Stimulated activated CD4-positive, alpha-beta T cell treated with anti-CD3 and anti-CD28 coated beads, Interleukin-2, amount 100 ng/mL, for 4 hours (primary cell): ENCODE results near the gene UBE2R2.

Experiments
- DNase-seq: peaks from one replicate; pipeline ENCODE4 v3.0.0-alpha.2; 2020; ENCODE audit warnings: low read depth

Gene UBE2R2

DNA sequence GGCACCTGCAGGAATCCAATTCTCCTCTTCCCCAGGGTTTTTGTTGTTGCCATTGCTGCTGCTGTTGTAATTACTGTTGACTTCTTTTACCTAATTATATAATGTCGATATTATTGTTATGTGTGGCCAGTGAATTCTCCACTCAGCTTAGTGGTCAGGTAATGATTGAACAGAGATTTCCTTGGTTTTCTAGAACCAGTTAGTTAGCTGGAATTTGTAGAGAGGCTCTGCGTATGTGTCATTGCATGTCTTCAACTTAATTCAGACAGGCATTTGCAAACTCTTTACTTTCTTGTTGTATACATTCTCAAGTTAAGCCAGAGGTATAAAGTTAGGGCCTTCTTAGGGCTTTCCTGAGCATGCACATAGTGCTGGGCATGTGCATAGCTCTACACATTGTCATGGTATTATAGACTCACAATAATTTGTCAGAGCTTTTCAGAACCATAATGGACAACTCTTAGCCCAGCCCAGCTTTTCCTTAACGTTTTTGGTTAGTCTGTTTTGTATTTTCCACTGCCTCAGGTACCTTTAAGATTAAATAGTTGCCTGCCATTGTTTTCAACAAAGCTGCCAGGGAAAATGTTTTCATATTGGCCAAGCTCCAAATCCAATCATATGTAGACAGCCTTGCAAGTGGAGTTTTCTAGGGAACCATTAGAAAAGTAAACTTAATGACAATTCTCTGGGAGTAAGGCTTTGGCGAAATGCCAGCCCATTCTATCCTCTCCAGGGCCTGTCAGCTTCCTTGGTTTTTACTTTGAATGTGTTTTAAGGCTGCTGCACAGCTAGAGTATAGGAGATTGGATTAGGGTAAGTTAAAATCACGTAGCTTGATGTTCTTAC lies 68.1 kb downstream of the UBE2R2 start:
- no peak for DNase-seq

DNA sequence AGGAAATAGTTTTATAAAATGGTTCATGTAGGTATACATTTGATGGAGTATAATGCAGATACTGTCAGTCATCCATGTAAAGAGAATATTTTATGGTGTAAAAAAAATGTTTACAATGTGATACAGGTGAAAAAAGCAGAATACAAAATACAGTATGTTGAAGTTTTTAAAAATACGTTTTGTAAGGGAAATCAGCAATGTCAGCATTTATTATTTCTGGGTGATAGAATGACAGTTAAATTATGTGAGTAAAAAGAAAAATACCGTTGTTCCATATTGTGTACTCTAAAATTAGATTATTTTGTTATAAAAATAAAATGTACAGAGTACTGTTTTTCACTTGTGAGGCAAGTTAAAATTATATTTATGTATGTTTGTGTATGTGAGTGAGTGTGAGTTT lies 69.0 kb downstream of the UBE2R2 start:
- no peak for DNase-seq

DNA sequence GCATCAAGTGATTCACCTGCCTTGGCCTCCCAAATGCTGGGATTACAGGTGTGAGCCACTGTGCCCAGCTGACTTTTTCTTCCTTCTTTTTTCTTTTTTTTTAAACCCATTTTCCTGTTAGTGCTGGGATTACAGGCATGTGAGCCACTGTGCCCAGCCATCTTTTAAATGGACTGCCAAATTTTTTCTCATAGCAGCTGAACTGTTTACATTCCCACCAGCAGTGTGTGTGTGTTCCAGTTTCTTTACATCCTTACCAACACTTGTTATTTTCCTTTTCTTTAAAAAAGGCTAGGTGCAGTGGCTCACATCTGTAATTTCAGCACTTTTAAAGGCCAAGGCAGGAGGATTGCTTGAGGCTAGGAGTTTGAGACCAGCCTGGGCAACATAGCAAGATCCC lies 76.9 kb downstream of the UBE2R2 start:
- no peak for DNase-seq

DNA sequence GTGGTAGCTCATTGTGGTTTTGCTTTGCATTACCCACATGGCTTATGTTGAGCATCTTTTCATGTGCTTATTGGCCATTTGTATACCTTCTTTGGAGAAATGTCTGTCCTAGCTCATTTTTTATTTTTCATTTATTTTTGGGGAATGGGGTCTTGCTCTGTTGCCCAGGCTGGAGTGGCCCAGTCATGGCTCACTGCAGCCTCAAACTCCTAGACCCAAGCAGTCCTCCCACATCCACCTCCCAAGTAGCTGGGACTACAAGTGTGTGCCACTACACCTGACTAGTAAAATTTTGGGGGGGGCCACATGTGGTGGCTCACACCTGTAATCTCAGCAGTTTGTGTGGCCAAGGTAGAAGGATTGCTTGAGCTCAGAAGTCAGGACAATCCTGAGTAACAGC lies 77.4 kb downstream of the UBE2R2 start:
- no peak for DNase-seq

DNA sequence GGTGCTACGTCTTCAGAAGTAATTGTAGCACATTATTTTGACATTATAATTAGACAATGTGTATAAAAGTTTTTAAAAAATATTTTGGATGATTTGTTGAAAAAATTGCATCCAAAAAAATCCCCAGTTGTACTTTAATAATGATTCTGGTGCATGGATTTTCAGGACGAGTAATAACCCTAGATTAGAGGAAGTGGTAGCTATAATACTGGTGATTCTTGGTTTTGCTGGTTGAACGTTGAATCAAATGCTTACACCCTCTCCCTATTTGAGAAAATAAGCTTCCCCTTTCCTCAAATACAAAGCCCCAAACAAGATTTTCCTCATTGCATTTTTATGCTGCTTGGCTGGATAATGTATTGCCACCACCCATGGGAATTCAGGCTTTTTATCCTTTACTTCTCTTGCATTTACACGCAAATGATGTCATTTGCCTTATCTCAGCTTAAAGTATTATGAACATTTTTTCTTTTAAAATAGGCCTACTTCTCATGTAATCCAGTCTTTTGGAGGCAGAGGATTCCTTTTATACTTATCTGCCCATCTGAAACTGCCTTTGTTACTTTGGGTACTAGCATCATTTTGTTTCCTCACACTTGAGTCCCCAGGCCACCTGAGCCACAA lies 86.3 kb downstream of the UBE2R2 start:
- no peak for DNase-seq

DNA sequence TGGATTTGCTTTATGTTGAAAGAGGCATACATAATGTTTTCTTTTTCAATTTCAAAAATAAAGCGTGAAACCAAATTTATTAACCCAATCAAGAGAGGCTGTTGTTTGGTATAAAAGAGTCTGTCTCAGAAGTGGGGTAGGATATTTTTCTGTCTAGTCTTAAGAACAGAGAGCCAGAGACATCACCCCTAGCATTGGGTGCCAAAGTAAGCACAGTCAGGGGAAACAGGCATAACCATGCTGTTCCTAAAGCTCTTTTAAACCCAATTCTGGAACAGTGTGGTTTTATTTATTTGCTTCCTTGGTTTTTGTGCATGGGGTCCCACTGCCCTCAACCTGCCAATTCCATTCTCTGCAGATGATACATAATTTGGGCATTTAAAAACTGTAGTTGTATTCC lies 88.2 kb downstream of the UBE2R2 start:
- no peak for DNase-seq

DNA sequence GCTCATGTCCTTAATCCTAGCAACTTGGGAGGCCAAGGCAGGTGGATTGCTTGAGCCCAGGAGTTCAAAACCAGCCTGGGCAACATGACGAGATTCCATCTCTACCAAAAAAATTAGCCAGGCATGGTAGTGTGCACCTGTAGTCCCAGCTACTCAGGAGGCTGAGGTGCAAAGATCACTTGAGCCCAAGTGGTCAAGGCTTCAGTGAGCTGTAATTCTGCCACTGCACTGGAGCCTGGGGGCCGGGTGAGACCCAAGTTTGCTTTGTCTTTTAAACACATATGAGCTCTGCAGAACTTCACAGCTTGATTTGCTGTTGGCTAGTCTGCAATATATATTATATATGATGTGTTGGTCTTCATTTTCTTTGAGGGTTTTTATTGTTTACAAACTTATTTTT lies 89.8 kb downstream of the UBE2R2 start:
- DNase-seq: no peak

DNA sequence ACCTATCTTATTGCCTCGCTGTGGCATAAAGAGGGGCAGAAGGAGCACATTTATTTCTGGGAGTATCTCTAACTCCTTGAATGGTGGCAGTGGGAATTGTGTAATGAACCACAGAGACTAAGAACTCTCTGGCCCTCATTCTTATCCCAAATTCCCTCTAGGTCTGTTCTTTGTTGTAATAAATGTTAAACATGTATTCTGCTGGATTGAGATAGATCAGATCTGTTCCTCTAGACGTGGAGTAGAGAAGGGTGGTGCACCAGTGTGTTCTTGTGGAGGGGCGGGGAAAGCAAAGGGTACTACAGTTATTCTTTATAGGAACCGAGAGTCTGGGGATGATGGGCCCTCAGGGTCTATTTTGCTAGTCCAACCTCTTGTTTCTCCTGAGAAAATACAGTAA lies 90.4 kb downstream of the UBE2R2 start:
- DNase-seq: no peak

DNA sequence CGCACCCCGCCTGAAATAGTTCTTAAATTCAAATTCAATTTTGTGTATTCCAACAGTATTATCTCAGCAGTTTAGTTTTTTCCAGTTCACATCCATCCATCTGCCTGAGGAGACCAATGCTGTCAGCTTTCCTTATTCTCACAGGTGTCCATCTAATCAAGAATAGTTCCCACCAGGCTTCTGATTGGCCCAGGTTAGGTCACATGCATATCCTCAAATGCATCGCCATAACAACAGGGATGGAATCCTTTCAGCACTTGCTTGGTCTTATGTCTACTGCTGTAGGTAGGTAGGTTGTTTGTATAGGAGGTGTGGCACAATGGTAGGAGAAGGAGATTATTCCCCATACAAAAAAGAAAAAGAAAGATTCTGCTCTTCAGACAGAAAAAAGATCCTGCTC lies 91.2 kb downstream of the UBE2R2 start:
- no peak for DNase-seq

DNA sequence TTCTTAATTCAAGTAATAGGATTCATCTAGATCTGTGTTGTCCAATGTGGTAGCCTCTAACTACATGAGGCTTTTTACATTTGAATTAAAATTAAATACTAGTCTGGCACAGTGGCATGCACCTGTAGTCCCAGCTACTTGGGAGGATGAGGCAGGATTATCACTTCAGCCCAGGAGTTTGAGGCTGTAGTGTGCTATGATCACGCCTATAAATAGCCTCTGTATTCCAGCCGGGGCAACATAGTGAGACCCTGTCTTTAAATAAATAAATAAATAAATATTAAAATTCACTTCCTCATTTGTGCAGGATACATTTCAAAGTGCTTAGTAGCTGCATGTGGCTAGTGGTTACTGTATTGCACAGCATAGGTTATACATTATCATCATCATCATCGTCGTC lies 91.8 kb downstream of the UBE2R2 start:
- no peak for DNase-seq

DNA sequence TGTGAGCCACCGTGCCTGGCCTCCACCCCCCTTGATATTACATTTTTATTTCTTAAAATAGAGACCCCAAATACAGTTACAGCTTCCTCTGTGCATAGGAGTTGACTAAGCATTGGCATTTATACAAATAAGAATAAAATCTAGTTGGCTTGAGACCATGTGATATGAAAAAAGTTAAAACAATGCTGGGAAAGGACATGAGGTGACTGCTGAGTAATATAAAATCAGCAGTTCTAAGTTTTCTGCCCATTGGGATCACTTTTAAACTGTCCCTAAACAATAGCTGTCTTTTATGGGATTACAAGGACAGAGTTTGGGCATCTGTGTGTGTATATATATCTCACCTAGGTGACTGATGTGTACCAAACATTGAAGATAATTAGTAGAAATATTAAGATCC lies 96.6 kb downstream of the UBE2R2 start:
- no peak for DNase-seq

DNA sequence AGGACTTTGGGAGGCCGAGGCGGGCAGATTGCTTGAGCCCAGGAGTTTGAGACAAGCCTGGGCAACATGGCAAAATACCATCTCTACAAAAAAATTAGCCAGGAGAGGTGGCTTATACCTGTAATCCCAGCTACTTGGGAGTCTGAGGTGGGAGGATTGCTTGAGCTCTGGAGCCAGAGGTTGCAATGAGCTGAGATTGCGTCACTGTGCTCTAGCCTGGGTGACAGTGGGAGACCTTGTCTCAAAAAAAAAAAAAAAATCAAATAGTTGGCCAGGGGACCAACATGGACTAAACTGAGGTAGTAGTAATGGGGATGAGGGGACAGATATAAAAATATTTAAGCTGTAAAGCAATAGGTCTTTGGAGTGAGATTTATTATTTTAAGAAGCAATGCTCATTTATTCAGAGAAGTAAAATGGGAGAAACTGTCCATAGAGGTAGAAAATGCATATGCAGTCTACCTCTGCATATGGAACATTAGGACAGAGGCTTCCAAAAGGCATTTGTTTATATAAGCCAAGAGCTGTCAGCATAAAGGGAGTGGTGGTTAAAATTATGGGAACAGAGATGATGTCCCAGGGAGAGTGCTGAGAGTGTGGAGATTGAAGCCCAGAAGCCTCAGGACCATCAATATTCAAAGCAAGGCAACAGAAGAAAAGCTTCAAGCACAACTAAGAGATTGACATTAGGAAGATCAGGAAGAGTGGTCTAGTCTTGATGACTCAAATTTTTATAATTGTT lies 98.1 kb downstream of the UBE2R2 start:
- no peak for DNase-seq

DNA sequence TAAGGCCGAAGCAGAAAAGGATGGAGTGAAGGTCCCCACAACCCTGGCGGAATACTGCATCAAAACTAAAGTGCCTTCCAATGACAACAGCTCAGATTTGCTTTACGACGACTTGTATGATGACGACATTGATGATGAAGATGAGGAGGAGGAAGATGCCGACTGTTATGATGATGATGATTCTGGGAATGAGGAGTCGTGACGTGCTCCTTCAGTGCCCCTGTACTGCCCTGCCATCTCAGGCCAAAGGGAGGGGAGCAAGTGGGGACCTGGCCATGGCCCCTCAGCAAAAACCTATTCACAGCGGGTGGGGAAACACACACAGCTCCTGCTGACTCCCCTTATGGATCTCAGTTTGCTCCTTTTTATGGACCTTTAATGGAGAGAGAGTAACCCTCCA lies 100.1 kb downstream of the UBE2R2 start:
- DNase-seq: no peak

DNA sequence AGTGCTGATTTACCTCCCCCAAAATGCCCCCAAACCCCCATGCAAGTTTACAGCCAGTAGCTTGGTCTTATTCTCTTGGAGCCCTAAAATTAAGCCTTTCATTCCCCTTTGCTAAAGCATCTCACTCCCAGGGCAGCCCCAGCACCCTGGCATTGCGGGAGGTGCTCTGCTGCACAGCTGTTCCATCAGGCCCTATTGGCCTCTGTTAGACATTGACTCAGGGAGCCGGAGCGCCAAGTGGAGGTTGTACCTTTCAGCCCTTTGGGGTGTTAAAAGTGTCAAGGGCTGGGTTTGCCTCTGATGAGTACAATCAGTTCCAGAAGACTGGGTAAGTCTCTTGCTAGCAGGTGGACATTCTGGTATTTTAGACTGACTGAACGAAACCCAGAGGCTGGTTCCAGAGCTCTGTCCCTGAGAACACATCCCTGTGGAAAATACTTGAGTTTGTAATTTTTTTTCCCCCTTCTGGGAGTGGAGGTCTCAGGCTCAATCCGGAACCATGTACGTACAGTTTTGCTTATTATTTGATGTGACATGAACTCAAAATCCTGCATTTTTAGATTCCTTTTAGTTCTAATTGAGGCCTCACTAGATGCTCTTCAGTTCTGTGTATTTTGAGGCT lies 102.4 kb downstream of the UBE2R2 start:
- DNase-seq: no peak

DNA sequence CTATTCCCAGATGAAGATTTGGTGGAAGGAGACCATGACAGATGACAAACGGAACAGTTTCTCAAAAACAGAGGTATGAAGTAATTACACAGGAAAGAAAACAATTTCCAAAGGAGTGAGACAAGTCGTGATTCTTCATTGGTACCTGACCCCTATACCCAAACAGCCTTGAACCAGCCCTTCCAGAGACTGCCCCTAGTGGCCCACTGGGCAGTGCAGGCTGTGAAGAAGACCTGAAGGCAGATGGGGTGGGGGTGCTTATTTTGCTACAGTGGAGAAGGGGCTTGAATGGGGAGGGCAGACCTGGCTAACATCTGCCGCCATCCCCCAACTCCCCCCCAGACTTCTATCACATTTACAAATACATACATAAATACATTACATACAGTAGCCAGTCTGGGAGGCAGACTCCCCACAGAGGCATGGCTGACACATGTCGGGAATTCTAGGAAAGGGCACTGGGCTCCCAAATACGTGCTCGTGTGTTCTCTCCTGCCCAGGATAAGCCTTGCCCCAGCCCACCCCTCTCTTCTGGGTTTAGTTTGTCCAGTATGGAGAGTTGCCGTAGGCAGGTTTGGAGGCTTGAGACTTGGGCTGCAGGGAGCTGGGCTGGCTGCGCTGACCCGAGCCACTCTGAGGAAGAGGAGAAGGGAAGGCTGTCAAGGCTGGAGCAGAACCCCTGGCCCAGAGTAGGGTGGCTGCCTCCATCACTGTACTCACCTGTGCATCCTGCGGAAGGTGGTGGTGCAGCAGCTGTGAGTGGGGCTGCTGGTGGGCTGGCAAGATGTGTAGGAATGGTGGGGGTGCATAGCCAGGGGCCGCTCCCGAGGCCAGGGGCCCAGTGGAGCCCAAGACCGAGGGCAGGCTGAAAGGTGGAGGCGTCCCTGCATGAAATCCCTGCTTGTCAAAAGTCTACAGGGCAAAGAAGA lies 105.3 kb downstream of the UBE2R2 start:
- no peak for DNase-seq

DNA sequence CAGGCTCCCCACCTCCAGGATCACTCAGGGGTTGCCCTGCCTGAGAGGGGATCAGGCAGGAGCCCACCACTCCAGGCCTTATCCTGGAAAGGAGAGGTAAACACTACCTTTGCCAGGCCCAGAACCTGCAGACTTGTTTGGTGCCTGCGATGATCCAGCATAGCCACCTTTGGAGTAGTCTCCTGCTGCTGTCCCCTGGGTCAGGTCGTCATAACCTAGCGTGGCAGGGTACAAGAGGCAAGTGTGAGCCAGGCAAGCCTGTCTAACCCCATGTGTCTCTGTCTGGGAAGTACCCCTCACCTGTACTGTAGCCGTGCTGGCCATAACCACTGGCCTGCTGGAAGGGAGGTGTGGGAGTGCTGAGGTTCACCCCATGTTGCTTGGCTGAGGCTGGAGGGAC lies 106.1 kb downstream of the UBE2R2 start:
- no peak for DNase-seq

DNA sequence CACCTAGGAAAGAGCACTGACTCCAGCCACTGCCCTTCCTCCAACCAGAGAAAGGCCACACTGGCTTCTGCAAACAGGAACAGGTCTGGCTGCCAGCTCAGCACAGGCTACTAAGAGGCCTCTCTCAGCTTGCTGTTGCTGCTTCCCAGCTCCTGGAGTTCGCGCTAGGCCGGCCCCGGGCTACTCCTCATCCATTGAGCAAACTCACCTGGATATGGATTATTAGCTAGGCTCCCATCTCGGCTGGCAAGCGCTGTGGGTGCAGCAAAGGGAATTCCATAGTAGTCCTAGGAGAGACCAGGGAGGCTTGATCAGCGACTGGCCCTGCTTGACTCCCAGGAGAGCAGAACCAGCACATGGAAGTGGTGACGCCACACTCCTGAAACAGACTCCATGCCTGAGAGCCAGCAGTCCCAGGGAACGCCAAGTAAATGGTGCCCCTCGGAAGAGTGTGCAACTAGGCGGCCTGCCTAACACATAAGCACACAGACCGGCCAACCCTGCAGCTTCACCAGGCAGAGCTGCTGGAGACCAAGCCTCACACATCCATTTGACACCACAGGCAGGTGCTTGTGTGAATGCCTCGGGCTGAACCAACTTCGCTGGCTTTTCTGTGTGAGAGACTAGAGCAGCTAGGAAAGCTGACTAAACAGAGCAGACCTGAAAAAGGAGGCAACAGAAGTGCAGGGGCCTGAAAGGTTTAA lies 107.2 kb downstream of the UBE2R2 start:
- DNase-seq: no peak

DNA sequence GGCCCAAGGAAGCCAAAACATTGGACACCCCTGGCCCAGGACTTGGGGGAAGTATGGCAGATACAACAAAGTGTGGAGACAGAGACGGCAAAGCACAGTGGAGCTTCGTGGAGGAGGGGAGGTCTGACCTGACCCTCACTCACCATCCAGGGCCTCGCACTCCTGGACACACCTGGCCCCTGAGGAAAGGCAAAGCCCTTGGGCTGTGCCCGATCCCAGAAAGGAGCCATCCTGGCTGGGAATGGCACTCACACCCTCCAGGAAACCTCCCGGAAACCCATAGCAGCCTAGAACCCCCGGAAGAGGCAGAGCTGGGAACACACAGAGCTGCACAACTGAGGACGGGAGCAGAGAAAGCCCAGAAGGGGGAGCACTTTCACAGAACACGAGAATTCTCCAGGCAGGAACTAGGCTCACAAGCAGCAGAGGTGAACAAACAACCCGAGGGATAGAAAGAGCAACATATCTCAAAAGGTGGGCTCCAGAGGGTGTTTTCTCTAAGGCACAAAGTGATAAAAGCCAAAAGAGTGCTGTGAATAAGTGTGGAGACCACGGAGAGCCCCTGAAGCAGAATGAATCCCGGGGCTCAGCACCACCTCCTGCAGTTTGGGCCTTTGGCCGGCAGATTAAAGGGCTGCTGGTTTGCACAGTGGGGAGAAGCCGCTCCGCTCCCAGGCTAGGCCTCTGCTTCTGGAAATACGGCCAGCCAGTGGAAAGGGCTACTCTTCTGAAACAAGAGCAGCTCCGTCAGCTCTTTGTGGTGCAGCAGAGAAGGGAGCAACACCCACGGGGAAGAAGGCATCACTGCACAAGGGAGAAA lies 108.2 kb downstream of the UBE2R2 start:
- no peak for DNase-seq

DNA sequence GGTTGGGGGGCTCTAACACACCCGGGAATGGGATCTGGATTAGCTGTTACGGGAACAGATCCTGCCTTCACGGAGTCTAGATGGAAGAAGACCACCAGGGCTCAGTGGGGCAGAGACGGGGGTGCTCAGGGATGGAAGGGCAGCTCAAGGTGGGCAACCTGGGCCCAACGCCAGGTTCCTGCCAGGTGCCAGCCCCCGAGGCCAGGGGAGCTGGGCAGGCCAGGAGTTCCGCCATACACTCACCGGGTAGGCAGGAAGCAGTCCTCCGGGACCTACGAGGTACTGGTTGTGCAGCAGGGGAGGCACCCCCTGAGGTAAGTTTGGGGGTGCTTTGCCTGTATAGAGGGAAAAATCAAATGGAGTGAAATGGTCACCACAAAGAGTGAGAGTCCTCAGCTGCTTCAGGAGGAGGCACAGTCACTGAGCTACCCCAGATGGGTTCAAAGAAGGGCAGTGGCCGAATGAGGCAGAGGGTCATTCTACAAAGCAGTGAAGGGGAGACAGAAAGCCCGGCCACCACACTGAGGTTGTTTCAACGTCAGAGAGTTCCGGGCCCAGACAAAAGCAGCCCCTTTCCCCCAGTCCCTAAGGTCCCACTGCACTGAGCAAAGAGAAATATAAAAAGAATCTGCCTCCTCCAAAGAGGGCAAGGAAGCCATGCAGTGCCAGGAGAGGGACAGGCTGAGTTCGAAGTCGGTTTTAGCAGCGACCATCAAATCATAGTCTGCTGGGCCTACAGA lies 110.0 kb downstream of the UBE2R2 start:
- no peak for DNase-seq
